ENCODE data around the gene CMC2. TPM values are rescaled to one million over a fixed set of nuclear protein-coding genes. Genes with fewer than 3 reads are reported as not detected.

CMC2 gene
- total RNA-seq, 1 donor from 2014 or later = 96.3 TPM

- DNase-seq (ENCODE audit: low read depth) = no peak
- H3K4me3 ChIP-seq (ENCODE audit: low read depth, low read length) = no peak overlapping the region
- TF ChIP-seq, protein P1, sequence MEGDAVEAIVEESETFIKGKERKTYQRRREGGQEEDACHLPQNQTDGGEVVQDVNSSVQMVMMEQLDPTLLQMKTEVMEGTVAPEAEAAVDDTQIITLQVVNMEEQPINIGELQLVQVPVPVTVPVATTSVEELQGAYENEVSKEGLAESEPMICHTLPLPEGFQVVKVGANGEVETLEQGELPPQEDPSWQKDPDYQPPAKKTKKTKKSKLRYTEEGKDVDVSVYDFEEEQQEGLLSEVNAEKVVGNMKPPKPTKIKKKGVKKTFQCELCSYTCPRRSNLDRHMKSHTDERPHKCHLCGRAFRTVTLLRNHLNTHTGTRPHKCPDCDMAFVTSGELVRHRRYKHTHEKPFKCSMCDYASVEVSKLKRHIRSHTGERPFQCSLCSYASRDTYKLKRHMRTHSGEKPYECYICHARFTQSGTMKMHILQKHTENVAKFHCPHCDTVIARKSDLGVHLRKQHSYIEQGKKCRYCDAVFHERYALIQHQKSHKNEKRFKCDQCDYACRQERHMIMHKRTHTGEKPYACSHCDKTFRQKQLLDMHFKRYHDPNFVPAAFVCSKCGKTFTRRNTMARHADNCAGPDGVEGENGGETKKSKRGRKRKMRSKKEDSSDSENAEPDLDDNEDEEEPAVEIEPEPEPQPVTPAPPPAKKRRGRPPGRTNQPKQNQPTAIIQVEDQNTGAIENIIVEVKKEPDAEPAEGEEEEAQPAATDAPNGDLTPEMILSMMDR (conservative IDR thresholded peaks at IDR 0.05; ENCODE audit: low read depth, low read length) = no peak
These were observed 25.6 kb downstream of the CMC2 start for GRCh38 chr16:80981103-80981502.

DNA sequence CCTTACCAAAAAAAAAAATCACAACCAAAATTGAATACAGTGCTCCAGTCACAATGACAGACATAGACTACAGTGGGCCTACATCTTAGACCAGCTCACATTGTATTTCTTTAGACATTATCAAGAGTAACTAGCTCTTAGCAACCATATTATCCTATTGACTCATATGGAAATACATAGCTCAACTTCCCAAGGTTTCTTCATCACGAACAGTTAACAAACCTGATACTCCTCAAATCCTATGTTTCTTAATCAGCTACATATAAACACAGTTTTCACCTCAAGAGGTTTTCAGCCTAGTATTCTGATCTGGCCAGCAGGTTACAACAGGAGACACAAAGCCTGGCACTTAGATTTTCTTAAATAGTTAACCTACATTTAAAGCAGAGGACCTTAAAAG lies 29.7 kb downstream of the CMC2 start:
- DNase-seq (ENCODE audit: low read depth) = no peak
- no peak overlapping the region for H3K4me3 ChIP-seq (ENCODE audit: low read depth, low read length)
- TF ChIP-seq, protein P1 (conservative IDR thresholded peaks at IDR 0.05; ENCODE audit: low read depth, low read length) = no peak

- TF ChIP-seq, protein P1 (conservative IDR thresholded peaks at IDR 0.05; ENCODE audit: low read depth, low read length) = peak; percentile 46
- H3K4me3 ChIP-seq (ENCODE audit: low read depth, low read length) = no peak overlapping the region
- no peak for DNase-seq (ENCODE audit: low read depth)
These were observed 31.9 kb downstream of the CMC2 start for GRCh38 chr16:80974649-80975376.

DNA sequence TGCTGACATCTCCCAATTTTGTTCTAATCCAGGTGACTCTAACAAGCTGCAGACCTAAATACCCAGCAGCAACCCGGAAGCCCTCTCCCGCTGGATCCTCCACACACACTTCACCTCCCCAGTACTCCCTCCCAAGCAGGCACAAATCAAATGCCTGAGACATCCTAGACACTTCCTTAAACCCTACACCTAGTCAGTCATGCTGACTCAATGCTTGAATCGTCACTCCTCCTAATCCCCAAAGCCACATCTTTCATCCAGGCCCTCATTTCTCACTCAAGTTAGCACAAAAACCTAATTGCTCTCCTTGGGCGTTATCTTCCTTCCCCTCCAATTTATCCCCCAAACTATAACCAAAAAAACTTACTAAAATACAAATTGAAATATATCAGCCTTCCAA lies 32.7 kb downstream of the CMC2 start:
- no peak overlapping the region for H3K4me3 ChIP-seq (ENCODE audit: low read depth, low read length)
- DNase-seq (ENCODE audit: low read depth) = no peak

GRCh38 chr16:80972611-80973010 lies 34.1 kb downstream of the CMC2 start:
- H3K4me3 ChIP-seq (ENCODE audit: low read depth, low read length) = no peak overlapping the region
- TF ChIP-seq, protein P1 (conservative IDR thresholded peaks at IDR 0.05; ENCODE audit: low read depth, low read length) = no peak
- DNase-seq (ENCODE audit: low read depth) = no peak

More for the DNA sequence above, 32.7 kb downstream of the CMC2 start:
- TF ChIP-seq, protein P1 (conservative IDR thresholded peaks at IDR 0.05; ENCODE audit: low read depth, low read length) = no peak

- H3K4me3 ChIP-seq (ENCODE audit: low read depth, low read length) = no peak overlapping the region
- TF ChIP-seq, protein P1 (conservative IDR thresholded peaks at IDR 0.05; ENCODE audit: low read depth, low read length) = no peak
- DNase-seq (ENCODE audit: low read depth) = no peak
These were observed 34.9 kb downstream of the CMC2 start for GRCh38 chr16:80971819-80972218.

DNA sequence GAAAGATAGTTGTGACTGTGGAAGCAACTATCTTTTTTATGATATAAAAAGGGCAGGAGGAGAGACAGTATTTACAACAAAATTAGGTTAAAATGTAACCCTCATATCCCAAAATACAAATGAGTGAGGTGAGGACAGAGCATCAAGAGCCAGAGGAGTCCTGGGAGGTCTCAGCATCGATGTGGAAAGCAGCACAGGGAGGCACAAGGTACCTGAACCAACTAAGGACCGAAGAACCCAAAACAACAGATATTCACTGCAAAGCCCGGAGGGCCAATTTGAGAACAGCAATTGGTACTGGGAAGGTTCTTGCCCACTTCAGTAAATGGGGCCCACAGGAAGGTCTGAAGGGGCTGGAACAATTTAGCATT lies 37.6 kb downstream of the CMC2 start:
- H3K4me3 ChIP-seq (ENCODE audit: low read depth, low read length) = no peak overlapping the region
- TF ChIP-seq, protein P1 (conservative IDR thresholded peaks at IDR 0.05; ENCODE audit: low read depth, low read length) = no peak
- DNase-seq (ENCODE audit: low read depth) = no peak
